ENCODE data around the gene TNFAIP2.

DNA sequence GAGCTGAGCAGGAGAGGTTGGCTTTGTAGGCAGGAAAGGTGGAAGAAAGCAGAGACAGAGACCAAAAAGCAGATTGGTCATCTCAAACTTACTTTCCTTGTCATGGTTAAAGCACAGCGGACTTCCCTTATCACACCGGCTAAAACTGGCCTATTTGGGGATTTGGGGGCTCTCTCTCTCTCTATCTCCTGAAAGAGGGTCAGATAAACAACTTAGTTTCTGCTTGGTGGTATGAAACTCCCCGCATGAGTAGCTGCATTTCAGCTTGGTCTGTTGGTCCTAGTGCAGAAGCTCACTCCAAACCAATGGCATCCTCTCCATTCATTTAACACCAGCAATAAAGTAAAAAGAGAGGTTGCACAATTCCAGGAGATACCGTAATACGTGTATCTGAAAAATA lies 57.1 kb downstream of the TNFAIP2 start:
- TF ChIP-seq POLR2A (IDR thresholded peaks at IDR 0.05) (no peak), EP300 (IDR thresholded peaks at IDR 0.05; ENCODE audit: low read depth) (no peak), POLR2AphosphoS5 (IDR thresholded peaks at IDR 0.05) (no peak)
- TF ChIP-seq, protein P1, sequence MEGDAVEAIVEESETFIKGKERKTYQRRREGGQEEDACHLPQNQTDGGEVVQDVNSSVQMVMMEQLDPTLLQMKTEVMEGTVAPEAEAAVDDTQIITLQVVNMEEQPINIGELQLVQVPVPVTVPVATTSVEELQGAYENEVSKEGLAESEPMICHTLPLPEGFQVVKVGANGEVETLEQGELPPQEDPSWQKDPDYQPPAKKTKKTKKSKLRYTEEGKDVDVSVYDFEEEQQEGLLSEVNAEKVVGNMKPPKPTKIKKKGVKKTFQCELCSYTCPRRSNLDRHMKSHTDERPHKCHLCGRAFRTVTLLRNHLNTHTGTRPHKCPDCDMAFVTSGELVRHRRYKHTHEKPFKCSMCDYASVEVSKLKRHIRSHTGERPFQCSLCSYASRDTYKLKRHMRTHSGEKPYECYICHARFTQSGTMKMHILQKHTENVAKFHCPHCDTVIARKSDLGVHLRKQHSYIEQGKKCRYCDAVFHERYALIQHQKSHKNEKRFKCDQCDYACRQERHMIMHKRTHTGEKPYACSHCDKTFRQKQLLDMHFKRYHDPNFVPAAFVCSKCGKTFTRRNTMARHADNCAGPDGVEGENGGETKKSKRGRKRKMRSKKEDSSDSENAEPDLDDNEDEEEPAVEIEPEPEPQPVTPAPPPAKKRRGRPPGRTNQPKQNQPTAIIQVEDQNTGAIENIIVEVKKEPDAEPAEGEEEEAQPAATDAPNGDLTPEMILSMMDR (IDR thresholded peaks at IDR 0.05) = no peak

Data from transverse colon (tissue), 4 donors.